Measurements from ENCODE around the gene ARHGAP22.
A peak's percentile ranks its signal among the peaks of the same experiment; 100 is the strongest.

The ARHGAP22 gene

DNA sequence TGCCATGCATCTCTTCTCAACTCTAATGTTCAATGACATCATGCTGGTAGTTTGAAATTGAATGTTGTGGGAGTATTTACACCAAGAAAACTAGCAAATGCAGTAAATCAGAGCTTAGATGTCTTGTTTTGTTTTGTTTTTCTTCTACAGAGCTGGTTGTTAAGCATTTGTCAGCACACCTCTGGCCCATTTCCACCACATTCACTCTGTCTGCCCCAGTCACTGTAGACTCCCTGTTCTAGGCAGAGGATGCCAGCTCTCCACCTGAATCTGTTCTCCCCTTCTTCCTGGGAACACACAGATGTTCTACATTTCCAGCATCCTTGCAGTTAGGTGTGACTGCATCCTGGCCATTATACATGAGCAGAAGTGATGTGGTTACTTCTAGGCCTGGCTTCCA lies 4.1 kb upstream of the ARHGAP22 start:
- H3K27me3 ChIP-seq = no peaks in the 10 kb centered on the region
- H3K27ac ChIP-seq = no peak overlapping the region
- intact Hi-C loops (cut with DNase I; ENCODE audit: low total_unique reads) = no loop called here
- peaks cover 0 to 29% (median 13%) of the 10 kb centered on the region in 4 donors for H3K4me1 ChIP-seq
- no peaks in the 10 kb centered on the region for H3K36me3 ChIP-seq
- H3K4me3 ChIP-seq = no peak overlapping the region
- TF ChIP-seq CTCF (IDR thresholded peaks at IDR 0.05) = no peak
- no peaks in the 10 kb centered on the region for H3K9me3 ChIP-seq
- DNase-seq = no peak

DNA sequence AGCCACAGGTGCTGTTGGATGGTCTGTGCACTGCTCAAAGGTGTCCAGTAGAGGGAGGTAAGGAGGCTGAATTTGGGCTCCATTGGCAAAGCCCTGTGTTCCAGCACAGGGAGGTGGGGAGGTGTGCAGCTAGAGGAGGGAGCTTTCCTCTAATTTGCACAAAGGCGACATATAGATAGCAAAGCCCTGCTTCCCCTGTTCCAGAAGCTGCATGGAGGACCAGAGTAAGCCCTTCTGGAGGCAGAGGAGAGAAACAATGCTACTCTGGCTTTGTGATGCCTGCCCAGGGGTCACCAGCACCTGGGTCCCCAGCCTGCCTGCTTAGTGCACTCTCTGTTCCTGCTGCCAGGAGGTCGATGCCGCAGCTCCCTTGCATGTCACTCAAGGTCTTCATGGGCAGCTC lies 3.4 kb upstream of the ARHGAP22 start:
- TF ChIP-seq CTCF (IDR thresholded peaks at IDR 0.05) = peak; percentile 38 to 40
- H3K4me1 ChIP-seq = peaks cover 0 to 35% (median 14%) of the 10 kb centered on the region in 4 donors
- intact Hi-C loops (cut with DNase I; ENCODE audit: low total_unique reads) = no loop called here
- DNase-seq = peak in 1 of 2 donors; percentile 56
- H3K4me3 ChIP-seq = no peak overlapping the region
- H3K36me3 ChIP-seq = no peaks in the 10 kb centered on the region
- no peaks in the 10 kb centered on the region for H3K27me3 ChIP-seq
- peak overlapping the region in 1 of 2 donors; percentile 31 for H3K27ac ChIP-seq
- H3K9me3 ChIP-seq = no peaks in the 10 kb centered on the region

DNA sequence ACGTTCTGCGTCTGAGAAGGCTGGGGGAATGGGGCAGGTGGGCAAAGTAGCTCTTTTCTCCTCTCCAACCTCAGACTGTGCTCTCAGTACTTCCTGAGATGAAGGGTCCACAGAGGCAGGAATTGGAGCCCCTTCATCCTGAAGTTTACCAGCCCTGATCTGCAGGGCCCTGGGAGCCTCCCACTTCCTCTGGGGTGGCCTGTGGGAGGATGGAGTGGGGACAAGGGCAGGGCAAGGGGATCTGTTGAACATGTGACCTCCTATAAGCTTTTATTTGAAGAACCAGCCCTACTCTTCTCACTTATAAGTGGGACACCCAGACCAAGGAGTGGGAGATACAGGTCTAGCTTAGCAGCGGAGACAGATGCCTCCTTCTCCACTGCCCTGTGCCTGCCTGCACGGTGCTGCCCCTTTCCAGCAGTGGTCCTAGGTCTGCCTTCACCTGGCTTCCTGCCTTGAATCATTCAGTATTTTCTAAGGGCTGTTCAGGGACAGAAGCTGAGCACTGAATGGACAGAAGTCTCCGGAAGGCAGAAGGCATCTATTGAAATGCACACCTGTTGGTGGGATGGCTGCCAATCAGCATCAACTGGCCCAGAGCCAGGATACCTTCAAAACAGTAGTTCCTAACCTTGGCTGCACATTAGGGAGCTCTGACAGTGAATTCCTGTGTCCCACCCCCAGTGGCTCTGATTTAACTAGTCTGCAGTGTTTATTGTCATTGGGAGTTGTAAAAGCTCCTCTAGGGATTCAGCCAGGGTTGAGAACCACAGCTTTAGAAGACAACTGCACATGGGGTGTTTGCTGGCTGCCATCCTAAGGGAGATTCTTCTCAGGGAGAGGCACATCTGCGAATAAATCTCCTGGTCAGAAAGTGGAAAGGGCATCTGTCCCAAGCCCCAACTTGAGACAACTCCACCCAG lies 2.7 kb upstream of the ARHGAP22 start:
- no peak for TF ChIP-seq CTCF (IDR thresholded peaks at IDR 0.05)
- intact Hi-C loops (cut with DNase I; ENCODE audit: low total_unique reads) = no loop called here
- no peaks in the 10 kb centered on the region for H3K36me3 ChIP-seq
- DNase-seq = no peak
- peaks cover 0 to 40% (median 14%) of the 10 kb centered on the region in 4 donors for H3K4me1 ChIP-seq
- H3K4me3 ChIP-seq = no peak overlapping the region
- no peaks in the 10 kb centered on the region for H3K27me3 ChIP-seq
- H3K27ac ChIP-seq = peak overlapping the region; percentile 31 to 49
- H3K9me3 ChIP-seq = no peaks in the 10 kb centered on the region

DNA sequence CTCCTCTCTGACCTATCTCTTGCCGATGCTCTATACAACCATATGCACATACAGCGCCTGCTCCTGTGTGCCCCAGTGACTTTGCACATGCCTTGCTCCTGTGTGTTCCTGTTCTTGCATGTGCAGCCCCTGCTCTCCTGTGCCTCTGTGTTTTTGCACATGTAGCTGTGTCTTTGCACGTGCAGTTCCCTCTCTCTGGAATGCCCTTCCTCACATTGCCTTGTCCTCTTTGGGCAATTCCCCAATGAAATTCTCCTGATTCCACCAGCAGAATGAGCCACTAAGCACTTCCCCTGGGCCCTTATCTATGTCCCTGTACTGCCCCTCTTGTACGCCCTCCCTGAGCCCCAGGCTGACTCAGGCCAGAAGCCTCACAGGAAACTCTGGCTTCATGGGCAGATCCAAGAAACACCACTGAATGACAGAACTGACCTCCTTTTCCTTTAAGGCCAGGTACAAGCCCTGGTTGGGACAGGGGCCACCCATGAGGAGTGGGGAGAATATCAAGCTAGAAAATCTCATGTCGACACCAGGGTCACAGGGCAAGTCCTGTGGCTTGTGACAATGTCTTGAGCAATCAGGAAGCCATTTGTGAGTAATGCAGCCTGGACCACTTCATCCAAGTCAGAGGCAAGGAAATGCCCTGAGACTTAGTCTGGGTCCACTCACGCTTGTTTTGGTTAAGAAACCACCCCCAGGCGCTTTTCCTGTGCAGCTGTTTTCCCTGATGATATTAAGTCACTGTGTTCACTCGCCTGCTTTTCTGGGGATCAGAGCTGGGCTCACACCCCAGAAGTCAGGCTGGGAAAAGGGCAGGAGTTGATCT lies 1.9 kb upstream of the ARHGAP22 start:
- Histone ChIP-seq H3K4me1 (peaks cover 0 to 42% (median 14%) of the 10 kb centered on the region in 4 donors), H3K27me3 (no peaks in the 10 kb centered on the region), H3K36me3 (no peaks in the 10 kb centered on the region), H3K27ac (peak overlapping the region; percentile 31 to 49), H3K9me3 (no peaks in the 10 kb centered on the region), H3K4me3 (no peak overlapping the region)
- peak; percentile 74 to 82 for DNase-seq
- no peak for TF ChIP-seq CTCF (IDR thresholded peaks at IDR 0.05)
- intact Hi-C loops (cut with DNase I; ENCODE audit: low total_unique reads) = no loop called here

DNA sequence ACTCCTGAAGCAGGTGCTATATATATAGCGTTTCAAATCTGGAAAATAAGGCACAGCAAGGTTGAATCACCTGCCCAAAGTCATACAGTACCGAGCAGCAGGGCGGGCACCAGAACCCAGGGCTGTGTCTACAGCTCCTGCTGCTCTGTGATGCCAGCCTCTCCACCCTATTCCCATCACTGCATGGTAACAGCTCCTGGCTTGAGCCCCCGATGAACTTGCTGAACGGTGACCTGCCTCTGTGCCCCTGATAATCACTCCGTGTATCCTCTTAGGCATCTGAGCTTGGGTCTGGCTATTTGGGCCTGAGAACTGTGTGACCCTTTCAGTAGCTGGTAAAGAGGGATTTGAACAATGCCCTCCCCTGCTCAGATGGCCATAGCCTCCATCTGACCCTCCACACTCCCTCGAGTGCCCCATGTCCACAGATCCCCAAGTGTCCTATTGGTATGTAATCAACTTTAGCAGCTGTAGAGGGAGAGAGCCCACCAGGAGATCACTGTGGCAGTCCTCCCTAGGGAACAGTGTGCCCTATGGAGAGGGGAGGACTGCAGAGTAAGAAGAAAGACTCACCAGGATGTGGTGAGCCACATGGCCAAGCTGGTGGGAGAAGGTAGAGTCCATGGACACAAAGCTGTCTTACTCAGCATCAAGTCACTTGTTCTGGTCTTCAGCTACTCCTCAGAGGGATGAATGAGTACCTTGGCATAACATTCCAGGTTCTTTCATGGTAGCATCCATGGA lies 1.1 kb upstream of the ARHGAP22 start:
- no peaks in the 10 kb centered on the region for H3K27me3 ChIP-seq
- H3K27ac ChIP-seq = peak overlapping the region in 1 of 2 donors; percentile 53
- intact Hi-C loops (cut with DNase I; ENCODE audit: low total_unique reads) = no loop called here
- no peaks in the 10 kb centered on the region for H3K36me3 ChIP-seq
- H3K4me3 ChIP-seq = no peak overlapping the region
- peaks cover 0 to 42% (median 14%) of the 10 kb centered on the region in 4 donors for H3K4me1 ChIP-seq
- DNase-seq = peak in 1 of 2 donors; percentile 44
- no peak for TF ChIP-seq CTCF (IDR thresholded peaks at IDR 0.05)
- no peaks in the 10 kb centered on the region for H3K9me3 ChIP-seq
